ENCODE measurements around the gene PI4K2B. TPM values are rescaled to one million over a fixed set of nuclear protein-coding genes. Genes with fewer than 3 reads are reported as not detected.

The PI4K2B gene
- total and polyA plus RNA-seq, 2 donors from 2014 or later = 7.1 to 11.8 TPM

DNA sequence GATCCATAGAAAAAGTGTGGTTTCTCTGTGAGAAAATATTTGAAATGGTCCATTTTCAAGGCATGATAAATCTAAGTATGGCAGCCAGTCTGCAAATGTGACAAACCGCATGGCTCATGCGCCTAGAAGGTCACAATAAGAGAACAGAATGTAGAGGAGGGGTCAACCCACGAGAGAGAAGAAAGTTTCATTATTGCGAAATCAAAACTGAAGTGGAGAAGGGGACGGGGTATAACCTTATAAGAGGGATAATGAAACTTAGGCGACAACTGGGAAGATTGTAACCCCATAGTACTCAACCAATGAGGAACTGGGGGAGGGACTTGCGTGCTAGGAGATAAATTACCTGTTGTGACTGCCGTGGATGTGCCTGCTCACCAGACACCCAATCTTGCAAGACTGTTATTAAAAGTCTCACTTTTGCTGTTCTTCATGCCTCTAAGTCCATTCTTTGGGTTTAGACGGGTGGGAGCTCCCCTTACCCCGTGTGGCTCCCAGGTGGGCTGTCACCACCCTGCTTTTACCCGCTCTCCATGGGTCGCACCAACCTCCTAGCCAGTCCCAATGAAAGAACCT, 57.4 kb downstream of the PI4K2B start:
- H3K27ac ChIP-seq (ENCODE audit: low read depth in 2 of 2, low read length in 2 of 2) = no peak overlapping the region
- DNase-seq (no peak), FAIRE-seq (no peak)
- H3K4me1 ChIP-seq (ENCODE audit: control insufficient read depth in 2 of 3, insufficient read depth in 2 of 3, low read depth in 1 of 3, low read length in 3 of 3) = no peaks in the 10 kb centered on the region
- no peak overlapping the region for H3K9ac ChIP-seq (ENCODE audit: low read length in 3 of 3)
- H3K9me3 ChIP-seq (ENCODE audit: control insufficient read depth in 2 of 3, insufficient read depth in 1 of 3, low read length in 3 of 3) = no peaks in the 10 kb centered on the region
- H3K27me3 ChIP-seq (ENCODE audit: control insufficient read depth, insufficient read depth, low read length) = no peaks in the 10 kb centered on the region
- no peaks in the 10 kb centered on the region for H3K36me3 ChIP-seq (ENCODE audit: control insufficient read depth in 2 of 3, insufficient read depth in 3 of 3, low read length in 3 of 3)
- TF ChIP-seq, protein P1, sequence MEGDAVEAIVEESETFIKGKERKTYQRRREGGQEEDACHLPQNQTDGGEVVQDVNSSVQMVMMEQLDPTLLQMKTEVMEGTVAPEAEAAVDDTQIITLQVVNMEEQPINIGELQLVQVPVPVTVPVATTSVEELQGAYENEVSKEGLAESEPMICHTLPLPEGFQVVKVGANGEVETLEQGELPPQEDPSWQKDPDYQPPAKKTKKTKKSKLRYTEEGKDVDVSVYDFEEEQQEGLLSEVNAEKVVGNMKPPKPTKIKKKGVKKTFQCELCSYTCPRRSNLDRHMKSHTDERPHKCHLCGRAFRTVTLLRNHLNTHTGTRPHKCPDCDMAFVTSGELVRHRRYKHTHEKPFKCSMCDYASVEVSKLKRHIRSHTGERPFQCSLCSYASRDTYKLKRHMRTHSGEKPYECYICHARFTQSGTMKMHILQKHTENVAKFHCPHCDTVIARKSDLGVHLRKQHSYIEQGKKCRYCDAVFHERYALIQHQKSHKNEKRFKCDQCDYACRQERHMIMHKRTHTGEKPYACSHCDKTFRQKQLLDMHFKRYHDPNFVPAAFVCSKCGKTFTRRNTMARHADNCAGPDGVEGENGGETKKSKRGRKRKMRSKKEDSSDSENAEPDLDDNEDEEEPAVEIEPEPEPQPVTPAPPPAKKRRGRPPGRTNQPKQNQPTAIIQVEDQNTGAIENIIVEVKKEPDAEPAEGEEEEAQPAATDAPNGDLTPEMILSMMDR (IDR thresholded peaks at IDR 0.05; ENCODE audit: borderline replicate concordance, extremely low read depth, insufficient read depth) = no peak
- no peak overlapping the region for H3K4me3 ChIP-seq (ENCODE audit: low read length in 3 of 3)
- intact Hi-C loops (cut with DNase I) = no loop called here

DNA sequence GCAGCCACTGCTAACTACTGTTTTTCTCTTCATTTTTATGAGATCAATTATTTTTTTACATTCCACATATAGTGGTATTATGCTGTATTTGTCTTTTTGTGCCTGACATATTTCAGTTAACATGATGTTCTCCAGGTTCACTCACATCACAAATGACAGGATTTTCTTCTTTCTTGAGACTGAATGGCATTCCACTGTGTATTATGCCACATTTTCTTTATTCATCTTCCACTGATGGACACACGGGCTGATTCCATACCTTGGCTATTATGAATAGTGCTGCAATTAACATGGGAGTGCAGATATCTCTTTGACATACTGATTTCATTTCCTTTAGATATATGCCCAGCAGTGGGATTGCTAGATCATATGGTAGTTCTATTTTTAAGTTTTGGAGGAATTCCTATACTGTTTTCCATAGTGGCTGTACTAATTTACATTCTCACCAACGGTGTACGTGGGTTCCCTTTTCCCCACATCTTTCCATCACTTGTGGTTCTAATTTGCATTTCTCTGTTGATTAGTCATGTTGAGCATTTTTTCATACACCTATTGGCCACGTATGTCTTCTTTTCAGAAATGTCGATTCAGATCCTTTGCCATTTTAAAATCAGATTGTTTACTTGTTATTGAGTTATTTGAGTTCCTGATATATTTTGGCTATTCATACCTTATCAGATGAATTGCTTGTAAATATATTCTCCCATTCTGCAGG, 63.9 kb downstream of the PI4K2B start:
- TF ChIP-seq, protein P1 (IDR thresholded peaks at IDR 0.05; ENCODE audit: borderline replicate concordance, extremely low read depth, insufficient read depth) = no peak
- H3K36me3 ChIP-seq (ENCODE audit: control insufficient read depth in 2 of 3, insufficient read depth in 3 of 3, low read length in 3 of 3) = no peaks in the 10 kb centered on the region
- H3K4me1 ChIP-seq (ENCODE audit: control insufficient read depth in 2 of 3, insufficient read depth in 2 of 3, low read depth in 1 of 3, low read length in 3 of 3) = no peaks in the 10 kb centered on the region
- no peaks in the 10 kb centered on the region for H3K9me3 ChIP-seq (ENCODE audit: control insufficient read depth in 2 of 3, insufficient read depth in 1 of 3, low read length in 3 of 3)
- no peak overlapping the region for H3K4me3 ChIP-seq (ENCODE audit: low read length in 3 of 3)
- no peak for FAIRE-seq
- no peaks in the 10 kb centered on the region for H3K27me3 ChIP-seq (ENCODE audit: control insufficient read depth, insufficient read depth, low read length)
- no peak for DNase-seq
- no peak overlapping the region for H3K27ac ChIP-seq (ENCODE audit: low read depth in 2 of 2, low read length in 2 of 2)
- no peak overlapping the region for H3K9ac ChIP-seq (ENCODE audit: low read length in 3 of 3)
- intact Hi-C loops (cut with DNase I) = no loop called here

DNA sequence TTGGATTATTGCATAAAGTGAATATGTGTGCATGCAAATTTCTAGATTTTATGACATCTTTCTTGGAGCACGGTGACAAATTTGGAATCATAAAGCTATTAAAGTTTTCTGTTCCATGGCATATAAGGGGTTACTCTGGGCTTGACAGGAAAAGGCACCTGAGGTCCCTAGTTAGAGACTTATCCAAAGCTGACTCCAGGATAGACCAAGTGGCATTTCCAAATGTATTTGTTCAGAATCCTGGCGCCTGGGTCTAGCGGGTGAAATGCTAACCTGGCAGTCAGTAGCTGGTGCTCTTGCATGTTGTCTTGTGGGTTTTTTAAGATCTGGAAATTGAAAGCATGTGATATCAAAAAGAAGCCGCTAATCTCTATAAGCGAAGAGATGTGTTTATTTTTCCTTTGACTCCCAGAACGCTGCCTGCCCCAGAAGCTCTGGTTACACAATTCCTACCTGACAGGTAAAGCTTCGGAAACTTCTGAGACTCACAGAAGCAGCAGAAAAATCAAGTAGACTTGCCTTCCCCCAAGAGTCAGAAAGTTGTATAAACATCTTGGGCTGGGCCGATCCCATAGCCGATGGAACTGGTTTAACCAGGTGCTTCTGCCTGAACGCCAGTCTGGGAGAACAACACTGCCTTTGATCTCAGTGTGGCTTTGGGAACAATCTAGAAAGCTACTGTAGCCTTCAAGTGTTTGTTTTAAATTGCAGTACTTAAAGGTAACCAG, 65.8 kb downstream of the PI4K2B start:
- H3K4me3 ChIP-seq (ENCODE audit: low read length in 3 of 3) = no peak overlapping the region
- H3K36me3 ChIP-seq (ENCODE audit: control insufficient read depth in 2 of 3, insufficient read depth in 3 of 3, low read length in 3 of 3) = no peaks in the 10 kb centered on the region
- intact Hi-C loops (cut with DNase I) = no loop called here
- H3K27ac ChIP-seq (ENCODE audit: low read depth in 2 of 2, low read length in 2 of 2) = no peak overlapping the region
- no peaks in the 10 kb centered on the region for H3K27me3 ChIP-seq (ENCODE audit: control insufficient read depth, insufficient read depth, low read length)
- FAIRE-seq (no peak), DNase-seq (peak in 3 of 5 donors; percentile 35 to 68 (median 57))
- no peaks in the 10 kb centered on the region for H3K4me1 ChIP-seq (ENCODE audit: control insufficient read depth in 2 of 3, insufficient read depth in 2 of 3, low read depth in 1 of 3, low read length in 3 of 3)
- no peak overlapping the region for H3K9ac ChIP-seq (ENCODE audit: low read length in 3 of 3)
- TF ChIP-seq, protein P1 (IDR thresholded peaks at IDR 0.05; ENCODE audit: borderline replicate concordance, extremely low read depth, insufficient read depth) = no peak
- H3K9me3 ChIP-seq (ENCODE audit: control insufficient read depth in 2 of 3, insufficient read depth in 1 of 3, low read length in 3 of 3) = no peaks in the 10 kb centered on the region

Data from kidney (tissue), 14 donors.